Measurements from ENCODE around the gene EP300.

The EP300 gene

DNA sequence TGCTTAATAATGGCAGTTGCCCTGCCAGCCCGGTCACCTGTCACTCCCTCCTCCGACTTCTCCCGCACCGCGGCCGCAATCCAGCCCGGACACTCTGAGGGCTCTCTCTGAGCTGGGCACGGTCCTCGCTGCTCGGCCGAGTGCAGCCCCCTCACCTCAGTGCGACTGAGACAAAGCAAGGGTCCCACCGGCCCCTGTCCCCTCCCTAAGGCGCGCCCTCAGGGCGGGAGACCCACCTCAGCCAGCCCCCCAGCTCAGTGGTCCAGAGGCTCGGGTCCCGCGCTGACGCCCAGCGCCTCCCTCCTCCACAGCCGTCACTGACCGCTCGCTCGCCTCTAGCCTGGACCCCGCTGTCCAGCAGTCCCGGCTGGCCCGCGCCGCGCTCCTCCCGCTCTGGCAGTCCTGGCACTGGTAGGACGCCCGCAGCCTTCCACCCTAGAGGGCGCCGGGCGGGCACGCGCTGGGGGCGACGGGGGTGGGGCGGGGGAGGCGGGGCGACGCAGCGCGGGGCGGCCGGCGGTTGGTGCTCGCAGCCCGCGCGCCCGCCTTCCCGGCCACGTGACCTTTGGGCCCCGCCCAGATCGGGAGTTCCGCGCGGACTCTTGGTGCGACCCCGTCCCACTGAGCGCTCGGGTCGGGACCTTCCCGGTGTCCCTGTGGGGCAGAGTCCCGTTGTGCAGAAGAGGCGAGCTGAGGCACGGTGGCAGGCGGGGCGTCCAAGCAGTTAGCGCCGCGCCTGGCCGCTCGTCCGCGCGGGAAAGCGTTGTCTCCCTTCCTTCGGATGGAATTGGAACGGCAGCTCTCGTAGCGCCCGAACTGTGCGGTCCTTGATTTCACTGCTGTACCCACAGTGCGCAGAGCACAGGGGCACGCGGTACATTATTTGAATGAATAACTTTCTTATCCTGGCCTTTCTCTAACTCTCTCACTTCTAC, 104.9 kb downstream of the EP300 start:
- peak; percentile 79 for DNase-seq
- in situ Hi-C loops (cut with MboI; ENCODE audit: low pct_unique_long_range_greater_than_20kb, low sequenced_read_pairs) = no loop called here

DNA sequence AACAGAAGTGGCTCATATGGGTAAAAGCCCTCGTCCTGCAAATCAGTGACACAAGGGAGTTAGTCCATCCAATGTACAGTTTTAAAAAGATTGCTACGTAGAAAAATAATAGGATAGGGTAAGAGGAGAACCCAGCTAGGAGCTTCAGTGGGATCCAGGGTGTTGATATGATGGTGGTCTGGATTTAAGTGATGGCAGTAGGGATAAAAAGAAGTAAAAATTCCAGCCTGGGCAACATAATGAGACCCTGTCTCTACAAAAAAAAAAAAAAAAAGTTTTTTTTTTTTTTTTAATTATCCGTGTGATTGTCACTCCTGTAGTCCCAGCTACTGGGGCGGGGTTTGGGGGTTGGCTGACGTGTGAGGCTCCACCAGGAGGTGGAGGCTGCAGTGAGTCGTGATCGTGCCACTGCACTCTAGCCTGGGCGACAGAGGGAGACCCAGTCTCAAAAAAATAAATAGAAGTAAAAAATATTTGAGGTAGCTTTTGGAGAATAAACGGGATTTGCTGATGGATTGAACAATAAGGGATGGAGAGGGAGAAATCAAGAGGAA, 105.7 kb downstream of the EP300 start:
- in situ Hi-C loops (cut with MboI; ENCODE audit: low pct_unique_long_range_greater_than_20kb, low sequenced_read_pairs) = no loop called here
- no peak for DNase-seq

DNA sequence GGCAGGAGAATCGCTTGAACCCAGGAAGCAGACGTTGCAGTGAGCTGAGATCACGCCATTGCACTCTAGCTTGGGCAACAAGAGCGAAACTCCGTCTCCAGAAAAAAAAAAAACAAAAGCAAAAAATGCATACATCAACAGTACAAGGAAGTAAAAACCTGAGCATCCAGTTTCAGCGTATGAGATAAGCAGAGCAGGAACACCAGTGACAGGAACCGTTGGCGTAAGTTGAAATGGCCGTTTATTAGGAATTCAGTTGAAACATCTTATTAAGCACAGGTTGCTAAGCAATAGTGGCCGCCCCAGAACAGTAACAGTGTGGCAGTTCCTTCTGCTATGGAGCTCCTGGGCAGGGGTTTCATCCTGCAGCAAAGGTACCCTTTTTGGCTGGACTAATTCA, 108.7 kb downstream of the EP300 start:
- in situ Hi-C loops (cut with MboI; ENCODE audit: low pct_unique_long_range_greater_than_20kb, low sequenced_read_pairs) = no loop called here
- DNase-seq = no peak

GRCh38 chr22:41203118-41203517, 110.7 kb downstream of the EP300 start:
- no peak for DNase-seq
- in situ Hi-C loops (cut with MboI; ENCODE audit: low pct_unique_long_range_greater_than_20kb, low sequenced_read_pairs) = no loop called here

- DNase-seq = no peak
- in situ Hi-C loops (cut with MboI; ENCODE audit: low pct_unique_long_range_greater_than_20kb, low sequenced_read_pairs) = no loop called here
Measured at GRCh38 chr22:41204066-41204465, 111.7 kb downstream of the EP300 start.

GRCh38 chr22:41204992-41205900, 112.9 kb downstream of the EP300 start, which contains the start of gene L3MBTL2:
Gene L3MBTL2, plus strand, starts transcription at chr22:41205312. Its CDS starts 51 bp downstream, at chr22:41205363.
- DNase-seq = peak; percentile 98
- in situ Hi-C loops (cut with MboI; ENCODE audit: low pct_unique_long_range_greater_than_20kb, low sequenced_read_pairs) = no loop called here

GRCh38 chr22:41206719-41207118, 114.3 kb downstream of the EP300 start:
- DNase-seq = no peak
- in situ Hi-C loops (cut with MboI; ENCODE audit: low pct_unique_long_range_greater_than_20kb, low sequenced_read_pairs) = no loop called here

DNA sequence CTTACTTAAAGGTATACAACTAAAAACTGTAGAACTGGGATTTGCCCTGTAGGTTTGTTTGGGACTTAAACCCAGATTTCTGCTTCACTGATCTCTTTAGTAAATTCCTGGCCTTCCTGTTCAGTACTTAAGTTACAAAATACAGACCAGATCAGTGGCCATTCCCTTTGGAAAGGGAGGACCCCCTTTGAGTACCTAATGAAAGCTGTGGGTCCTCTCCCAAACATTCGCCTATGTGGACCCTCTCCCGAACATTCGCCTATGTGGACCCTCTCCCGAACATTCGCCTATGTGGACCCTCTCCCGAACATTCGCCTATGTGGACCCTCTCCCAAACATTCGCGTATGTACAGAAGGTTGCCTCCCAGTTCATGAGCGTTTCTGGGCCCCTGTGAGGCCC, 123.0 kb downstream of the EP300 start:
- DNase-seq = no peak
- in situ Hi-C loops (cut with MboI; ENCODE audit: low pct_unique_long_range_greater_than_20kb, low sequenced_read_pairs) = no loop called here

DNA sequence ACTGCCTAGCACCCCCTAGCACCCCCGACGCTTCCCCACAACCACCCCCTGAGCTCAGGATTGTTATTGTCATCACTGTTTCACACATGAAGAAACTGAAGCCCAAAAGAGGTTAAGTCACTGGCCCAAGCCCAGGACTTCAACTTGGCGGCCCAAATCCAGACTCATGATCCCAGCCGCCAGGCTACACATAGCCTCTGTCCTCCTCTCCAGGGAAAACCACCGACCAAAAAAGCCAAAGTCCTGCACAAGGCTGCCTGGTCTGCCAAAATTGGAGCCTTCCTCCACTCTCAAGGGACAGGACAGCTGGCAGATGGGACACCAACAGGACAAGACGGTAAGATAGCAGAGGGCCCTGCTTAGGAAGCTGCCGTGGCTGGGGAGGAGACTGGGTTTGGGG, 123.5 kb downstream of the EP300 start:
- DNase-seq = no peak
- in situ Hi-C loops (cut with MboI; ENCODE audit: low pct_unique_long_range_greater_than_20kb, low sequenced_read_pairs) = no loop called here

GRCh38 chr22:41216984-41217383, 124.6 kb downstream of the EP300 start:
- in situ Hi-C loops (cut with MboI; ENCODE audit: low pct_unique_long_range_greater_than_20kb, low sequenced_read_pairs) = no loop called here
- no peak for DNase-seq

DNA sequence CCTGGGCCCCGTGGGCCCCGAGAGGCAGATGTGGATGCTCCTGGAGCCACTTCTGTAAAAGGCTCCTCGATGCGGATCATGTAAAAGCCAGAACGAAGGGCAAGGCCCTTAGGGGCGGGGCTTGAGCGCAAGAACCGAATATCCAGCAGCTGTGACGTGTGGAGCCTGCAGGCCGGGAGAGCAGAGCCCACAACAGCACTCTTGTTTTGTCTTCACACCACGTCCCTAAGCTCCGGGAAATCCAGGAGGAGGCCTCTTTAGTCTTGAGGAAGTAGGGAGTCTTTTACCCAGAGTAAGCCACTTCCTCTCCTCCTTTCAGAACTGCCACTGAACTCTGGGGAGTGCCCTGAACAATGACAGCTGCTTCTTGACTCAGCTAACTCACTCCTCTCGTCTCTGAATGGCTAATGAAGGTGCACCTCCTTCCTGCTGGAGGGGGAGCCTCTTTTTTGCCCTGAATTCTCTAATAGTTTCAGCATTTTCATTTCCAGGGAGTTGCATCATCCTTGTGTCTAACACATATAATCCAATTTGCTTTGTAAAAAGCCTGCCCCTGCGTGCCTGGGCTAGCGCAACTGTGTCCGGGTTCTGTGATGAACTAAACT, 125.3 kb downstream of the EP300 start:
- DNase-seq = peak; percentile 93
- in situ Hi-C loops (cut with MboI; ENCODE audit: low pct_unique_long_range_greater_than_20kb, low sequenced_read_pairs) = no loop called here

GRCh38 chr22:41222846-41223507, 130.6 kb downstream of the EP300 start:
- DNase-seq = no peak
- in situ Hi-C loops (cut with MboI; ENCODE audit: low pct_unique_long_range_greater_than_20kb, low sequenced_read_pairs) = no loop called here

DNA sequence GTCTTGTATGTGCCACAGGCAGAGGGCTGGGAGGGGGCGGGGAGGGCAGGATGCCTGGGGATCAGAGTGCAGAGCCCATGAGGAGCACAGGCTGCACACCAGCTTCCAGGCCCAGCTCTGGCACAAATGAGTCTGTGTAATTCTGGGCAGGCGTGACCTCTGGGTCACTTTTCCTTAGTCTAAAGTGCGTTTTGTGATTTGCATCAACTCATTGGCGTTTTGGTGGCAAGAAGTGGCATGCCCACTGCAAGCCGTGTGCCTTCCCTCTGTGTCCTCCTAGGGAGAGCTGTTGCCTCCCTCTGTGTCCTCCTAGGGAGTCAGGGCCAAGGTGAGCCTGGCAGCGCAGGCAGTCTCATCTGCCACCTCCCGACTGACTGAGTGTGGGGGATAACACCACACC, 131.1 kb downstream of the EP300 start:
- in situ Hi-C loops (cut with MboI; ENCODE audit: low pct_unique_long_range_greater_than_20kb, low sequenced_read_pairs) = no loop called here
- no peak for DNase-seq

DNA sequence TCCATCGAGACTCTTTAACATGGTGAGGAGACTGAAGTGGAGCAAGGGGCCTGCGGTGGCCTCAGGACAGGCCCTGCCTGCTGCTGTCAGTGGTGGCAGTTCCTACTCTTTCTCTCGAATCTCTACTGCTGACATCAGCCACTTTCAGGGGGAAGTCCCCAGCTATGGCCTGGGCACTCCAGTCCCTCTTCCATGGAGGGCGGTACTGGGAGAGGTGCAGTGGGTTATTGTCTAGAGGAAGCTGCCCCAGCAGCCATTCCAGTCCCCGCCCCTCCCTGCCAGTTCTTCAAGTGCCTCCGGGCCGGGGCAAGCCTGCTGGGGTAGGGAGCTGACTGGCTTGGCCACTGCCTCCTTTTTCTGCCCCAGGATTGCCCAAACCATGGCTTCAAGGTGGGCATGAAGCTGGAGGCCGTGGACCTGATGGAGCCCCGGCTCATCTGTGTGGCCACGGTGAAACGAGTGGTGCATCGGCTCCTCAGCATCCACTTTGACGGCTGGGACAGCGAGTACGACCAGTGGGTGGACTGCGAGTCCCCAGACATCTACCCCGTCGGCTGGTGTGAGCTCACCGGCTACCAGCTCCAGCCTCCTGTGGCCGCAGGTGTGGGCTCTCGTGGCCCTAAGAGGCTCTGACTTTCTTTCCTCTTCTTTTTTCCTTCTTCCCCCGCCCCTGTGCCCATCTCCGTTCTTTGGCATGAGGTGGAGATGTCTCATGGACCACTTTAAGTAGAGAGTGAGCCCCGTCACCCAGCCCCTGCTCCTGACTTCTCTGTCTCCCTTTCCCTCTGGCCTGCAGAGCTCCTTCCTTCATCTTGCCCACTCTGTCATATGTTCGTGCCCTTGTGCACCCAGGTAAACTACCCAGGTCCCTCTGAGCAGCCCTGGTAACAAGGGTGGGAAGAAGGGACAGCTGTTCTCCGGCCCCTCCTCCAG, 134.6 kb downstream of the EP300 start:
- no peak for DNase-seq
- in situ Hi-C loops (cut with MboI; ENCODE audit: low pct_unique_long_range_greater_than_20kb, low sequenced_read_pairs) = no loop called here

DNA sequence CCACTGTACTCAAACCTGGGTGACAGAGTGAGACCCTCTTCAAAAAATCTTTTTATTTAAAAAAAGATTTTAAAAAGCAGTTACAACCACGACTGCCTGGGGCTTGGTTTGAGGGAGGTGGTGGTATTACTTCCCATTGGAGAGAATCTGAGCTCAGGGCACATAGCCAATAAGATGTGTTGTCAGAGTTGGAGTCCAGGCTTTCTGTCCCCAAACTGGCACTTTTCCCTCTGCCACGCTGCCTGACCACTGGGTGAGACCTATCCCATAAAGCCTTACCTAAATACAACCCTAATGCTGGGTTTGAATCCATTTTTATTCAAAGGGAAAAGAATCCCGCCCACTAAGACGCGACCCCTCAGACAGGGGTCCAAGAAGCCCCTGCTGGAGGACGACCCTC, 136.8 kb downstream of the EP300 start:
- in situ Hi-C loops (cut with MboI; ENCODE audit: low pct_unique_long_range_greater_than_20kb, low sequenced_read_pairs) = no loop called here

More for the DNA sequence above, 136.8 kb downstream of the EP300 start:
- no peak for DNase-seq
